Anterior cingulate cortex (tissue), 58 donors: ENCODE results near the gene PAFAH1B2.
"Not testable (repeated sequence)": the region's sequence is repeated elsewhere in the genome, so short reads cannot be mapped to it uniquely, and the experiment has no call there.

ENCODE experiments used
- DNase-seq, 58 donors: peaks; one replicate each; lab custom pipeline; 2025; lab: John Stamatoyannopoulos, UW

Gene PAFAH1B2

GRCh38 chr11:117143871-117144476 lies at the start of gene PAFAH1B2:
TSS of gene PAFAH1B2 (plus strand) at chr11:117144287. CDS start at chr11:117152448, 8,161 bp downstream.
- peak; percentile 32 to 95 (median 90) for DNase-seq

- peak in 17 of 58 donors; percentile 3 to 53 (median 27) for DNase-seq
Observed at GRCh38 chr11:117094776-117095175, 49.3 kb upstream of the PAFAH1B2 start.

- peak in 1 of 58 donors; percentile 44 for DNase-seq
Observed at GRCh38 chr11:117095284-117096161, 48.6 kb upstream of the PAFAH1B2 start.

- DNase-seq = peak in 50 of 58 donors; percentile 10 to 82 (median 44)
Observed at GRCh38 chr11:117096201-117096991, 47.7 kb upstream of the PAFAH1B2 start.

GRCh38 chr11:117097014-117097388 lies 47.1 kb upstream of the PAFAH1B2 start:
- DNase-seq = no peak

GRCh38 chr11:117097389-117098268 lies 46.5 kb upstream of the PAFAH1B2 start:
- peak in 41 of 58 donors; percentile 10 to 83 (median 63) for DNase-seq

- peak; percentile 37 to 98 (median 94) for DNase-seq
Observed at GRCh38 chr11:117098269-117099232, 45.5 kb upstream of the PAFAH1B2 start, which contains the start of gene SIK3. TSS of gene SIK3 (minus strand) at chr11:117098428. CDS start at chr11:117098415, 13 bp downstream.

- DNase-seq = no peak
Observed at GRCh38 chr11:117099696-117100095, 44.4 kb upstream of the PAFAH1B2 start.

- no peak for DNase-seq
Observed at GRCh38 chr11:117100556-117100955, 43.5 kb upstream of the PAFAH1B2 start.

- DNase-seq = no peak
Observed at GRCh38 chr11:117107701-117108590, 36.1 kb upstream of the PAFAH1B2 start.

- DNase-seq = no peak
Observed at GRCh38 chr11:117110294-117110950, 33.7 kb upstream of the PAFAH1B2 start.

GRCh38 chr11:117112497-117112896 lies 31.6 kb upstream of the PAFAH1B2 start:
- not testable (repeated sequence) for DNase-seq

- DNase-seq = not testable (repeated sequence)
Observed at GRCh38 chr11:117112939-117113338, 31.1 kb upstream of the PAFAH1B2 start.

- no peak for DNase-seq
Observed at GRCh38 chr11:117117681-117118080, 26.4 kb upstream of the PAFAH1B2 start.

GRCh38 chr11:117121176-117121575 lies 22.9 kb upstream of the PAFAH1B2 start:
- no peak for DNase-seq

GRCh38 chr11:117122556-117122955 lies 21.5 kb upstream of the PAFAH1B2 start:
- DNase-seq = no peak
